ENCODE measurements around the gene RMP24.

The RMP24 gene

DNA sequence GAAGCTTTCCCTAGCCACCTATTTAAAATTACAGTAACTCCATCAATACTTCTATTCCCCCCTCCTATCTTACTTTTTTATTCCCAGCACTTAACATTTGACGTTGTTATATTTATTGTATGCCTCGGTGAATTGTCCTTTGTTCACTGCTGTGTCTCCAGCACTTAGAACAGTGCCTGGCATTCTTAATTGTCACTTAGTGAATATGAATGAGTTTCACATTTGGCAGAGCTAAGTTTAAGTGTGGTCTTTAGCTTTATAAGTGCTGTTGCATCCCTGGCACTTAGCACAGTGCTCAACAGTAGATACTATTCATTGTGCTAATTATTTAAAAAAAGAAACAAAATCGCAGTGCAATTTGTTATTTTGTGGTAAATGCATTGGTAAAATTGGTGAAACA, 1.7 kb downstream of the RMP24 start:
- H3K9me3 ChIP-seq (replicated peaks in 1 of 2; ENCODE audit: control insufficient read depth in 1 of 2, insufficient read depth in 1 of 2, low read length in 2 of 2): no peaks in the 10 kb centered on the region
- H3K9ac ChIP-seq (ENCODE audit: insufficient read depth, low read length, poor library complexity, severe bottlenecking): no peak overlapping the region
- WGBS (ENCODE audit: insufficient coverage): 100% methylated on average over 2 of the region's 3 CpGs
- peaks cover 34% of the 10 kb centered on the region for H3K79me2 ChIP-seq (ENCODE audit: insufficient read depth, low read length)
- intact Hi-C loops (cut with micrococcal nuclease): loop anchor here (5.0 to 10.0 kb wide), 4 partner anchors 91 to 729 kb away; partner anchors contain the start of genes RPRD1A (in 2 of the 2) and ZNF397 (in 1 of the 2)
- H3K4me3 Mint-ChIP-seq: no peak overlapping the region
- no peak overlapping the region for H3K4me3 ChIP-seq (replicated peaks in 1 of 3; ENCODE audit: low read depth in 2 of 3, low read length in 3 of 3)
- peaks cover 25 to 41% of the 10 kb centered on the region in 2 donors for H3K4me1 ChIP-seq (ENCODE audit: control insufficient read depth in 1 of 2, insufficient read depth in 2 of 2, low read length in 2 of 2)
- peaks cover 38 to 52% of the 10 kb centered on the region in 2 donors for H3K36me3 ChIP-seq (replicated peaks in 1 of 2; ENCODE audit: control insufficient read depth in 1 of 2, insufficient read depth in 2 of 2, low read length in 2 of 2)
- no peak overlapping the region for H2AFZ ChIP-seq (ENCODE audit: insufficient read depth, low read depth, low read length, poor library complexity, severe bottlenecking)
- H3K27me3 ChIP-seq (ENCODE audit: control insufficient read depth in 2 of 2, insufficient read depth in 2 of 2, low read length in 2 of 2): no peaks in the 10 kb centered on the region
- no peaks in the 10 kb centered on the region for H3K9me3 Mint-ChIP-seq
- peak overlapping the region in 1 of 7 donors; percentile 96 for H3K27ac Mint-ChIP-seq
- DNase-seq: no peak
- H3K27me3 Mint-ChIP-seq (ENCODE audit: low read depth in 3 of 3): no peaks in the 10 kb centered on the region
- peaks cover 35% of the 10 kb centered on the region for H3K4me1 Mint-ChIP-seq
- TF ChIP-seq, protein P1, sequence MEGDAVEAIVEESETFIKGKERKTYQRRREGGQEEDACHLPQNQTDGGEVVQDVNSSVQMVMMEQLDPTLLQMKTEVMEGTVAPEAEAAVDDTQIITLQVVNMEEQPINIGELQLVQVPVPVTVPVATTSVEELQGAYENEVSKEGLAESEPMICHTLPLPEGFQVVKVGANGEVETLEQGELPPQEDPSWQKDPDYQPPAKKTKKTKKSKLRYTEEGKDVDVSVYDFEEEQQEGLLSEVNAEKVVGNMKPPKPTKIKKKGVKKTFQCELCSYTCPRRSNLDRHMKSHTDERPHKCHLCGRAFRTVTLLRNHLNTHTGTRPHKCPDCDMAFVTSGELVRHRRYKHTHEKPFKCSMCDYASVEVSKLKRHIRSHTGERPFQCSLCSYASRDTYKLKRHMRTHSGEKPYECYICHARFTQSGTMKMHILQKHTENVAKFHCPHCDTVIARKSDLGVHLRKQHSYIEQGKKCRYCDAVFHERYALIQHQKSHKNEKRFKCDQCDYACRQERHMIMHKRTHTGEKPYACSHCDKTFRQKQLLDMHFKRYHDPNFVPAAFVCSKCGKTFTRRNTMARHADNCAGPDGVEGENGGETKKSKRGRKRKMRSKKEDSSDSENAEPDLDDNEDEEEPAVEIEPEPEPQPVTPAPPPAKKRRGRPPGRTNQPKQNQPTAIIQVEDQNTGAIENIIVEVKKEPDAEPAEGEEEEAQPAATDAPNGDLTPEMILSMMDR (IDR thresholded peaks at IDR 0.05): no peak
- no peaks in the 10 kb centered on the region for H4K20me1 ChIP-seq (ENCODE audit: insufficient read depth, low read length)
- peak overlapping the region; percentile 80 for H3K4me2 ChIP-seq (replicated peaks; ENCODE audit: extremely low read depth, low read length, poor library complexity, severe bottlenecking)
- H3K27ac ChIP-seq (ENCODE audit: low read depth in 1 of 2, low read length in 2 of 2): no peak overlapping the region
- H3K36me3 Mint-ChIP-seq: peaks cover 43 to 44% of the 10 kb centered on the region in 2 donors

- Histone ChIP-seq H3K36me3 (replicated peaks in 1 of 2; ENCODE audit: control insufficient read depth in 1 of 2, insufficient read depth in 2 of 2, low read length in 2 of 2) (peaks cover 60 to 88% of the 10 kb centered on the region in 2 donors), H3K9me3 (replicated peaks in 1 of 2; ENCODE audit: control insufficient read depth in 1 of 2, insufficient read depth in 1 of 2, low read length in 2 of 2) (no peaks in the 10 kb centered on the region), H3K27me3 (ENCODE audit: control insufficient read depth in 2 of 2, insufficient read depth in 2 of 2, low read length in 2 of 2) (no peaks in the 10 kb centered on the region), H3K9ac (ENCODE audit: insufficient read depth, low read length, poor library complexity, severe bottlenecking) (no peak overlapping the region), H3K4me2 (replicated peaks; ENCODE audit: extremely low read depth, low read length, poor library complexity, severe bottlenecking) (no peak overlapping the region), H3K4me3 (replicated peaks in 1 of 3; ENCODE audit: low read depth in 2 of 3, low read length in 3 of 3) (no peak overlapping the region), H3K27ac (ENCODE audit: low read depth in 1 of 2, low read length in 2 of 2) (no peak overlapping the region), H4K20me1 (ENCODE audit: insufficient read depth, low read length) (no peaks in the 10 kb centered on the region), H3K4me1 (ENCODE audit: control insufficient read depth in 1 of 2, insufficient read depth in 2 of 2, low read length in 2 of 2) (peaks cover under 1 to 2% of the 10 kb centered on the region in 2 donors), H2AFZ (ENCODE audit: insufficient read depth, low read depth, low read length, poor library complexity, severe bottlenecking) (no peak overlapping the region), H3K79me2 (ENCODE audit: insufficient read depth, low read length) (peaks cover 17% of the 10 kb centered on the region)
- Mint-ChIP-seq H3K9me3 (no peaks in the 10 kb centered on the region), H3K27ac (no peak overlapping the region), H3K27me3 (ENCODE audit: low read depth in 3 of 3) (no peaks in the 10 kb centered on the region), H3K4me1 (peaks cover 4% of the 10 kb centered on the region), H3K4me3 (no peak overlapping the region), H3K36me3 (peaks cover 67 to 73% of the 10 kb centered on the region in 2 donors)
- DNase-seq: no peak
- intact Hi-C loops (cut with micrococcal nuclease): loop anchor here (10.0 kb wide), 3 partner anchors 86 to 734 kb away; partner anchors contain the start of genes RPRD1A (in 1 of the 2) and ZNF397 (in 1 of the 2)
- TF ChIP-seq, protein P1 (IDR thresholded peaks at IDR 0.05): no peak
These were observed 6.6 kb downstream of the RMP24 start for GRCh38 chr18:35979112-35979511.

Data from CD14-positive monocyte (primary cell).